H1 (cell line): ENCODE measurements around the gene B3GLCT.

Experiments used
- BRCA1 ChIP-seq: IDR thresholded peaks from 2 replicates; pipeline ENCODE4 v1.6.1; 2012; ENCODE audit warnings: low read depth, low read length, improper control_type of control experiment
- POLR2A ChIP-seq, 2 experiments: IDR thresholded peaks; 1 replicate in 1 of 2; 2 replicates in 1 of 2; pipeline ENCODE4 v1.6.1; 2011; ENCODE audit warnings: low read depth in 2 of 2, low read length in 2 of 2, mild to moderate bottlenecking in 2 of 2; ENCODE audit errors: control extremely low read depth in 1 of 2
- POLR2AphosphoS5 ChIP-seq: IDR thresholded peaks from 2 replicates; pipeline ENCODE4 v1.6.1; 2011; ENCODE audit warnings: low read depth, low read length
- POU5F1 ChIP-seq: IDR thresholded peaks from 2 replicates; pipeline ENCODE4 v1.6.1; 2011; ENCODE audit warnings: low read depth, mild to moderate bottlenecking, low read length, moderate library complexity
- TAF1 ChIP-seq: IDR thresholded peaks from 2 replicates; pipeline ENCODE4 v1.6.1; 2011; ENCODE audit warnings: mild to moderate bottlenecking, low read depth, low read length
- TF ChIP-seq, protein P1 (sequence below), 3 experiments: IDR thresholded peaks; 1 replicate in 2 of 3; 2 replicates in 1 of 3; pipeline versions ENCODE4 v1.5.1 to v1.6.1; 2011; ENCODE audit warnings: low read length in 3 of 3, mild to moderate bottlenecking in 3 of 3, inconsistent platforms in 2 of 3, low read depth in 1 of 3, moderate library complexity in 1 of 3; ENCODE audit not compliant: insufficient read depth in 1 of 3; ENCODE audit errors: control extremely low read depth in 1 of 3
- TF ChIP-seq, protein P2 (sequence below): IDR thresholded peaks from 2 replicates; pipeline ENCODE4 v1.6.1; 2012; ENCODE audit warnings: inconsistent platforms

- TF ChIP-seq POLR2AphosphoS5 (no peak), POLR2A (IDR thresholded peaks at IDR 0.05; ENCODE audit: control extremely low read depth in 1 of 2, low read depth in 2 of 2, low read length in 2 of 2) (no peak), TAF1 (no peak), POU5F1 (no peak), BRCA1 (no peak)
- TF ChIP-seq, protein P1, sequence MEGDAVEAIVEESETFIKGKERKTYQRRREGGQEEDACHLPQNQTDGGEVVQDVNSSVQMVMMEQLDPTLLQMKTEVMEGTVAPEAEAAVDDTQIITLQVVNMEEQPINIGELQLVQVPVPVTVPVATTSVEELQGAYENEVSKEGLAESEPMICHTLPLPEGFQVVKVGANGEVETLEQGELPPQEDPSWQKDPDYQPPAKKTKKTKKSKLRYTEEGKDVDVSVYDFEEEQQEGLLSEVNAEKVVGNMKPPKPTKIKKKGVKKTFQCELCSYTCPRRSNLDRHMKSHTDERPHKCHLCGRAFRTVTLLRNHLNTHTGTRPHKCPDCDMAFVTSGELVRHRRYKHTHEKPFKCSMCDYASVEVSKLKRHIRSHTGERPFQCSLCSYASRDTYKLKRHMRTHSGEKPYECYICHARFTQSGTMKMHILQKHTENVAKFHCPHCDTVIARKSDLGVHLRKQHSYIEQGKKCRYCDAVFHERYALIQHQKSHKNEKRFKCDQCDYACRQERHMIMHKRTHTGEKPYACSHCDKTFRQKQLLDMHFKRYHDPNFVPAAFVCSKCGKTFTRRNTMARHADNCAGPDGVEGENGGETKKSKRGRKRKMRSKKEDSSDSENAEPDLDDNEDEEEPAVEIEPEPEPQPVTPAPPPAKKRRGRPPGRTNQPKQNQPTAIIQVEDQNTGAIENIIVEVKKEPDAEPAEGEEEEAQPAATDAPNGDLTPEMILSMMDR (IDR thresholded peaks at IDR 0.05; ENCODE audit: control extremely low read depth in 1 of 3, insufficient read depth in 1 of 3, low read depth in 1 of 3, low read length in 3 of 3) = no peak
- TF ChIP-seq, protein P2, sequence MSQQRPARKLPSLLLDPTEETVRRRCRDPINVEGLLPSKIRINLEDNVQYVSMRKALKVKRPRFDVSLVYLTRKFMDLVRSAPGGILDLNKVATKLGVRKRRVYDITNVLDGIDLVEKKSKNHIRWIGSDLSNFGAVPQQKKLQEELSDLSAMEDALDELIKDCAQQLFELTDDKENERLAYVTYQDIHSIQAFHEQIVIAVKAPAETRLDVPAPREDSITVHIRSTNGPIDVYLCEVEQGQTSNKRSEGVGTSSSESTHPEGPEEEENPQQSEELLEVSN = no peak
Measured at GRCh38 chr13:31151837-31152236, 47.9 kb upstream of the B3GLCT start.
